Measurements from ENCODE around the gene C21orf91.

C21orf91 gene

GRCh38 chr21:17763288-17764037 lies 55.7 kb downstream of the C21orf91 start:
- Histone ChIP-seq H3K27ac (no peak overlapping the region), H3K9ac (ENCODE audit: insufficient read length) (no peak overlapping the region), H3K9me3 (ENCODE audit: low read depth, low read length) (no peaks in the 10 kb centered on the region), H3K36me3 (ENCODE audit: insufficient read depth, low read length) (no peaks in the 10 kb centered on the region), H3K4me3 (no peak overlapping the region)
- DNase-seq (ENCODE audit: low read depth, low spot score), result no peak
- TF ChIP-seq FOXP2 (optimal IDR thresholded peaks at IDR 0.05; ENCODE audit: control extremely low read depth, extremely low read length, insufficient read depth), result no peak
- no peak for TF ChIP-seq EZH2 (IDR thresholded peaks at IDR 0.05)
- TF ChIP-seq POLR2AphosphoS5 (IDR thresholded peaks at IDR 0.05; ENCODE audit: borderline replicate concordance, low read depth, low read length), result no peak

- no peak overlapping the region for H3K9ac ChIP-seq (ENCODE audit: insufficient read length)
- H3K9me3 ChIP-seq (ENCODE audit: low read depth, low read length), result no peaks in the 10 kb centered on the region
- H3K4me3 ChIP-seq, result no peak overlapping the region
- H3K36me3 ChIP-seq (ENCODE audit: insufficient read depth, low read length), result no peaks in the 10 kb centered on the region
- no peak for TF ChIP-seq POLR2AphosphoS5 (IDR thresholded peaks at IDR 0.05; ENCODE audit: borderline replicate concordance, low read depth, low read length)
- no peak for TF ChIP-seq EZH2 (IDR thresholded peaks at IDR 0.05)
- no peak for TF ChIP-seq FOXP2 (optimal IDR thresholded peaks at IDR 0.05; ENCODE audit: control extremely low read depth, extremely low read length, insufficient read depth)
- DNase-seq (ENCODE audit: low read depth, low spot score), result no peak
- no peak overlapping the region for H3K27ac ChIP-seq
These were observed 59.5 kb downstream of the C21orf91 start for GRCh38 chr21:17759511-17760178.

GRCh38 chr21:17758683-17759082 lies 60.5 kb downstream of the C21orf91 start:
- H3K27ac ChIP-seq, result no peak overlapping the region
- H3K36me3 ChIP-seq (ENCODE audit: insufficient read depth, low read length), result no peaks in the 10 kb centered on the region
- H3K4me3 ChIP-seq, result no peak overlapping the region
- no peak for DNase-seq (ENCODE audit: low read depth, low spot score)
- H3K9me3 ChIP-seq (ENCODE audit: low read depth, low read length), result no peaks in the 10 kb centered on the region
- H3K9ac ChIP-seq (ENCODE audit: insufficient read length), result no peak overlapping the region
- TF ChIP-seq EZH2 (IDR thresholded peaks at IDR 0.05), result no peak
- TF ChIP-seq FOXP2 (optimal IDR thresholded peaks at IDR 0.05; ENCODE audit: control extremely low read depth, extremely low read length, insufficient read depth), result no peak

- H3K4me3 ChIP-seq, result no peak overlapping the region
- H3K9ac ChIP-seq (ENCODE audit: insufficient read length), result no peak overlapping the region
- no peak for DNase-seq (ENCODE audit: low read depth, low spot score)
- no peak overlapping the region for H3K27ac ChIP-seq
- H3K9me3 ChIP-seq (ENCODE audit: low read depth, low read length), result no peaks in the 10 kb centered on the region
- H3K36me3 ChIP-seq (ENCODE audit: insufficient read depth, low read length), result no peaks in the 10 kb centered on the region
- no peak for TF ChIP-seq EZH2 (IDR thresholded peaks at IDR 0.05)
- no peak for TF ChIP-seq FOXP2 (optimal IDR thresholded peaks at IDR 0.05; ENCODE audit: control extremely low read depth, extremely low read length, insufficient read depth)
- TF ChIP-seq POLR2AphosphoS5 (IDR thresholded peaks at IDR 0.05; ENCODE audit: borderline replicate concordance, low read depth, low read length), result no peak
These were observed 61.5 kb downstream of the C21orf91 start for GRCh38 chr21:17757671-17758070.

- Histone ChIP-seq H3K27ac (no peak overlapping the region), H3K9ac (ENCODE audit: insufficient read length) (no peak overlapping the region), H3K4me3 (no peak overlapping the region), H3K36me3 (ENCODE audit: insufficient read depth, low read length) (no peaks in the 10 kb centered on the region), H3K9me3 (ENCODE audit: low read depth, low read length) (no peaks in the 10 kb centered on the region)
- no peak for DNase-seq (ENCODE audit: low read depth, low spot score)
- TF ChIP-seq FOXP2 (optimal IDR thresholded peaks at IDR 0.05; ENCODE audit: control extremely low read depth, extremely low read length, insufficient read depth) (no peak), EZH2 (IDR thresholded peaks at IDR 0.05) (no peak), POLR2AphosphoS5 (IDR thresholded peaks at IDR 0.05; ENCODE audit: borderline replicate concordance, low read depth, low read length) (no peak)
These were observed 65.4 kb downstream of the C21orf91 start for GRCh38 chr21:17753736-17754135.

- TF ChIP-seq EZH2 (IDR thresholded peaks at IDR 0.05) (no peak), POLR2AphosphoS5 (IDR thresholded peaks at IDR 0.05; ENCODE audit: borderline replicate concordance, low read depth, low read length) (no peak), FOXP2 (optimal IDR thresholded peaks at IDR 0.05; ENCODE audit: control extremely low read depth, extremely low read length, insufficient read depth) (no peak)
- no peak overlapping the region for H3K4me3 ChIP-seq
- DNase-seq (ENCODE audit: low read depth, low spot score), result no peak
These were observed 67.0 kb downstream of the C21orf91 start for GRCh38 chr21:17752171-17752570.

GRCh38 chr21:17746920-17747319 lies 72.2 kb downstream of the C21orf91 start:
- Histone ChIP-seq H3K9me3 (ENCODE audit: low read depth, low read length) (no peaks in the 10 kb centered on the region), H3K4me3 (no peak overlapping the region), H3K27ac (no peak overlapping the region), H3K9ac (ENCODE audit: insufficient read length) (no peak overlapping the region), H3K36me3 (ENCODE audit: insufficient read depth, low read length) (no peaks in the 10 kb centered on the region)
- no peak for TF ChIP-seq EZH2 (IDR thresholded peaks at IDR 0.05)
- TF ChIP-seq POLR2AphosphoS5 (IDR thresholded peaks at IDR 0.05; ENCODE audit: borderline replicate concordance, low read depth, low read length), result no peak
- no peak for TF ChIP-seq FOXP2 (optimal IDR thresholded peaks at IDR 0.05; ENCODE audit: control extremely low read depth, extremely low read length, insufficient read depth)
- DNase-seq (ENCODE audit: low read depth, low spot score), result no peak

More at GRCh38 chr21:17752171-17752570, 67.0 kb downstream of the C21orf91 start:
- H3K9me3 ChIP-seq (ENCODE audit: low read depth, low read length), result no peaks in the 10 kb centered on the region
- H3K27ac ChIP-seq, result no peak overlapping the region
- no peaks in the 10 kb centered on the region for H3K36me3 ChIP-seq (ENCODE audit: insufficient read depth, low read length)
- H3K9ac ChIP-seq (ENCODE audit: insufficient read length), result no peak overlapping the region

- no peak overlapping the region for H3K27ac ChIP-seq
- DNase-seq (ENCODE audit: low read depth, low spot score), result no peak
- no peak overlapping the region for H3K9ac ChIP-seq (ENCODE audit: insufficient read length)
- TF ChIP-seq EZH2 (IDR thresholded peaks at IDR 0.05) (no peak), FOXP2 (optimal IDR thresholded peaks at IDR 0.05; ENCODE audit: control extremely low read depth, extremely low read length, insufficient read depth) (no peak), POLR2AphosphoS5 (IDR thresholded peaks at IDR 0.05; ENCODE audit: borderline replicate concordance, low read depth, low read length) (no peak)
- H3K36me3 ChIP-seq (ENCODE audit: insufficient read depth, low read length), result no peaks in the 10 kb centered on the region
- H3K9me3 ChIP-seq (ENCODE audit: low read depth, low read length), result no peaks in the 10 kb centered on the region
- H3K4me3 ChIP-seq, result no peak overlapping the region
These were observed 74.1 kb downstream of the C21orf91 start for GRCh38 chr21:17745086-17745485.
